NB4 (cell line): ENCODE results near the gene EFTUD2.

Experiments used
- DNase-seq: peaks from one replicate; pipeline ENCODE4 v3.0.0; 2010; ENCODE audit warnings: low read depth
- H3K4me3 ChIP-seq: one replicate; pipeline ENCODE4 v1.5.1; 2011; ENCODE audit warnings: mild to moderate bottlenecking, low read depth, low read length, moderate library complexity
- CTCF ChIP-seq: IDR thresholded peaks from one replicate; pipeline ENCODE4 v1.5.1; 2012; ENCODE audit warnings: low read depth, low read length
- MAX ChIP-seq: IDR thresholded peaks from 2 replicates; pipeline ENCODE4 v1.6.1; 2011; ENCODE audit warnings: low read depth, low read length
- MYC ChIP-seq: IDR thresholded peaks from 2 replicates; pipeline ENCODE4 v1.6.1; 2011; ENCODE audit warnings: low read depth, low read length
- POLR2A ChIP-seq: IDR thresholded peaks from 2 replicates; pipeline ENCODE4 v1.6.1; 2011; ENCODE audit warnings: mild to moderate bottlenecking; ENCODE audit not compliant: insufficient read length; ENCODE audit errors: extremely low read depth

The EFTUD2 gene

GRCh38 chr17:44878627-44879221, 20.5 kb downstream of the EFTUD2 start:
- H3K4me3 ChIP-seq: no peak overlapping the region
- TF ChIP-seq MYC (no peak), CTCF (peak; percentile 51), POLR2A (no peak), MAX (no peak)
- peak; percentile 46 for DNase-seq

- H3K4me3 ChIP-seq: no peak overlapping the region
- TF ChIP-seq POLR2A (no peak), MAX (no peak), MYC (no peak), CTCF (no peak)
- no peak for DNase-seq
Observed at GRCh38 chr17:44877121-44877520, 22.1 kb downstream of the EFTUD2 start.

GRCh38 chr17:44875761-44876160, 23.5 kb downstream of the EFTUD2 start:
- TF ChIP-seq MAX: no peak
- no peak for TF ChIP-seq MYC
- TF ChIP-seq CTCF: no peak
- no peak for TF ChIP-seq POLR2A
- no peak for DNase-seq
- no peak overlapping the region for H3K4me3 ChIP-seq

GRCh38 chr17:44872131-44872768, 27.0 kb downstream of the EFTUD2 start:
- DNase-seq: no peak
- no peak for TF ChIP-seq POLR2A
- no peak for TF ChIP-seq CTCF
- TF ChIP-seq MAX: no peak
- no peak for TF ChIP-seq MYC
- H3K4me3 ChIP-seq: no peak overlapping the region

GRCh38 chr17:44871556-44871955, 27.7 kb downstream of the EFTUD2 start:
- TF ChIP-seq CTCF: no peak
- no peak for TF ChIP-seq POLR2A
- no peak for TF ChIP-seq MYC
- TF ChIP-seq MAX: no peak
- DNase-seq: no peak
- no peak overlapping the region for H3K4me3 ChIP-seq
